KMS-11 (cell line): ENCODE results near the gene FOXD2.
"Not testable (repeated sequence)": the region's sequence is repeated elsewhere in the genome, so short reads cannot be mapped to it uniquely, and the experiment has no call there.

ENCODE experiments used
- H2AFZ ChIP-seq: fragments of 200-600 bp; sonication (generic); 2 replicates; pipeline ENCODE4 v1.6.1; 2016; ENCODE audit warnings: antibody characterized with exemption, mixed run types, low read depth
- H3K27ac ChIP-seq: fragments of 200-600 bp; sonication (generic); 2 replicates; pipeline ENCODE4 v1.6.1; 2016; ENCODE audit warnings: mild to moderate bottlenecking, mixed run types
- H3K27me3 ChIP-seq: fragments of 200-600 bp; sonication (generic); 2 replicates; pipeline ENCODE4 v1.6.1; 2017; ENCODE audit warnings: mild to moderate bottlenecking, low read depth, mixed run types, moderate library complexity; ENCODE audit not compliant: insufficient read depth
- H3K36me3 ChIP-seq: fragments of 200-600 bp; sonication (generic); 2 replicates; pipeline ENCODE4 v1.6.1; 2017; ENCODE audit warnings: mild to moderate bottlenecking, mixed run types; ENCODE audit not compliant: insufficient read depth
- H3K4me1 ChIP-seq: fragments of 200-600 bp; sonication (generic); 2 replicates; pipeline ENCODE4 v1.6.1; 2016; ENCODE audit warnings: mild to moderate bottlenecking, low read depth, mixed run types; ENCODE audit not compliant: poor library complexity, severe bottlenecking
- H3K4me2 ChIP-seq: fragments of 200-600 bp; sonication (generic); 2 replicates; pipeline ENCODE4 v1.7.0; 2016; ENCODE audit warnings: mild to moderate bottlenecking, mixed run types
- H3K4me3 ChIP-seq: fragments of 200-600 bp; sonication (generic); IDR thresholded peaks from 2 replicates; pipeline ENCODE4 v1.6.1; 2017; ENCODE audit warnings: low read depth, low read length, mixed read lengths; ENCODE audit not compliant: insufficient read depth
- H3K79me2 ChIP-seq: fragments of 200-600 bp; sonication (generic); 2 replicates; pipeline ENCODE4 v1.6.1; 2016; ENCODE audit warnings: low read depth, mixed run types; ENCODE audit not compliant: insufficient read depth
- H3K9ac ChIP-seq: fragments of 200-600 bp; sonication (generic); 2 replicates; pipeline ENCODE4 v1.6.1; 2016; ENCODE audit warnings: mild to moderate bottlenecking, mixed run types
- H4K20me1 ChIP-seq: fragments of 200-600 bp; sonication (generic); 2 replicates; pipeline ENCODE4 v1.6.1; 2016; ENCODE audit warnings: mild to moderate bottlenecking, mixed run types; ENCODE audit not compliant: insufficient read depth
- TF ChIP-seq, protein P1 (sequence below): fragments of 200-600 bp; sonication (generic); conservative IDR thresholded peaks from 2 replicates; pipeline ENCODE4 v1.6.1; 2017; ENCODE audit warnings: low read depth, mild to moderate bottlenecking, antibody characterized with exemption, low read length, moderate library complexity, mixed read lengths

Gene FOXD2

DNA sequence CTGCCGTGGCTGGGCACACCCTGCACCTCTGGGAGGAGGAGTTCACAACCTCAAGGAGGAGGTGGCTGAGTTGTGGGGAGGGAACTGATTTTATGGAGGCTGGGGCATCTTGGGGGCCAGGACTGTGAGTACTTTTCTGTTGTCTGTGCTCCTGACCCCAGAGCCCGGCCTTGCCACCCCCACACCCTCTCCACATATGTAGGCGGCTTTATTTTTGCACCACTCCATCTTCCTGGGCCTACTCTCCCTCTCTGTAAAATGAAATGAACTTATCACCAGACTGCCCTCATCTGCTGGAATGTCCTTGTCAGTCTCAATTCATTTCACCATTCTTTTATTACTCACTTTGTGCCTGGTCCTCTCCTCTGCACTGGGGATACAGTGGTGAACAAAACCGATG lies 12.8 kb downstream of the FOXD2 start:
- H4K20me1 ChIP-seq, result no peaks in the 10 kb centered on the region
- H3K36me3 ChIP-seq, result no peaks in the 10 kb centered on the region
- H3K79me2 ChIP-seq, result no peaks in the 10 kb centered on the region
- H3K4me3 ChIP-seq, result no peak overlapping the region
- no peak overlapping the region for H3K9ac ChIP-seq
- no peaks in the 10 kb centered on the region for H3K27me3 ChIP-seq
- H3K4me2 ChIP-seq, result no peak overlapping the region
- no peak overlapping the region for H3K27ac ChIP-seq
- H3K4me1 ChIP-seq, result peaks cover 8% of the 10 kb centered on the region
- H2AFZ ChIP-seq, result no peak overlapping the region
- TF ChIP-seq, protein P1, sequence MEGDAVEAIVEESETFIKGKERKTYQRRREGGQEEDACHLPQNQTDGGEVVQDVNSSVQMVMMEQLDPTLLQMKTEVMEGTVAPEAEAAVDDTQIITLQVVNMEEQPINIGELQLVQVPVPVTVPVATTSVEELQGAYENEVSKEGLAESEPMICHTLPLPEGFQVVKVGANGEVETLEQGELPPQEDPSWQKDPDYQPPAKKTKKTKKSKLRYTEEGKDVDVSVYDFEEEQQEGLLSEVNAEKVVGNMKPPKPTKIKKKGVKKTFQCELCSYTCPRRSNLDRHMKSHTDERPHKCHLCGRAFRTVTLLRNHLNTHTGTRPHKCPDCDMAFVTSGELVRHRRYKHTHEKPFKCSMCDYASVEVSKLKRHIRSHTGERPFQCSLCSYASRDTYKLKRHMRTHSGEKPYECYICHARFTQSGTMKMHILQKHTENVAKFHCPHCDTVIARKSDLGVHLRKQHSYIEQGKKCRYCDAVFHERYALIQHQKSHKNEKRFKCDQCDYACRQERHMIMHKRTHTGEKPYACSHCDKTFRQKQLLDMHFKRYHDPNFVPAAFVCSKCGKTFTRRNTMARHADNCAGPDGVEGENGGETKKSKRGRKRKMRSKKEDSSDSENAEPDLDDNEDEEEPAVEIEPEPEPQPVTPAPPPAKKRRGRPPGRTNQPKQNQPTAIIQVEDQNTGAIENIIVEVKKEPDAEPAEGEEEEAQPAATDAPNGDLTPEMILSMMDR, result no peak

DNA sequence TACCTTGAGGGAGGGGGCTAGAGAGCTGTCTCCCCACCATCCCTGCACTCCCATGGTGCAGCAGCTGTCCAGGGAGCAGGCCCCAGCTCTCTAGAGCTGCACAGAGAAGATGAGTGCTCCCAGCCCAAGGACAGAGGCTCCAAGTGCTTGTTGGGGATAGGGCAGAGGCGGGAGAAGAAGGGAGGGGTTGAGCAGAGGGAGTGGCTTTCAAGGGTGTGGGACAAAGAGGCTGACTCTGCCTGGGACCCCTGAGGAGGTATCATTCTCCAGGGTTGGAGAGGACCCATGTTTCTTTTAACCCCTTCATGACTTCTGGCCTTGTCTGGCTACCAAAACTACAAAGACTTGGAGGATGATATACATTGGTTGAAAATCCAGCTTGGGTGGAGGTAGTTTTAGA lies 14.6 kb downstream of the FOXD2 start:
- H4K20me1 ChIP-seq, result no peaks in the 10 kb centered on the region
- no peaks in the 10 kb centered on the region for H3K79me2 ChIP-seq
- H3K4me1 ChIP-seq, result peaks cover 8% of the 10 kb centered on the region
- H3K27ac ChIP-seq, result no peak overlapping the region
- no peak overlapping the region for H3K9ac ChIP-seq
- H3K4me2 ChIP-seq, result no peak overlapping the region
- H3K36me3 ChIP-seq, result no peaks in the 10 kb centered on the region
- H3K27me3 ChIP-seq, result no peaks in the 10 kb centered on the region
- no peak overlapping the region for H2AFZ ChIP-seq
- TF ChIP-seq, protein P1, result no peak
- no peak overlapping the region for H3K4me3 ChIP-seq

DNA sequence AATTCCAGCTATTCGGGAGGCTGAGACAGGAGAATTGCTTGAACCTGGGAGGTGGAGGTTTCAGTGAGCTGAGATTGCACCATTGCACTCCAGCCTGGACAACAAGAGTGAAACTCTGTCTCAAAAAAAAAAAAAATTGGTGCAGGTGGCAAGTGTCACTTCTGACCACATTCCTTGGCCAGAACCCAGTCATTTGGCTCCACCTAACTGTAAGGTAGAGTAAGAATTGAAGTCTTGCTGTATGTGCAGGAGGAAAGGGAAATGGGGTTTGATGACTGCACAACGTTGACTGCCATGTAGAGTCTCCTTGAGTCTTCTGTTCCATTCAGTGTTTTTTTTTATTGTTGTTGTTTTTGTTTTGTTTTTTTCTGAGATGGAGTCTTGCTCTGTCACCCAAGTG lies 16.1 kb downstream of the FOXD2 start:
- not testable (repeated sequence) for H3K27me3 ChIP-seq, H3K27ac ChIP-seq, H4K20me1 ChIP-seq, H3K4me2 ChIP-seq, H3K9ac ChIP-seq, H3K4me1 ChIP-seq, H3K36me3 ChIP-seq, H2AFZ ChIP-seq, H3K79me2 ChIP-seq, H3K4me3 ChIP-seq

DNA sequence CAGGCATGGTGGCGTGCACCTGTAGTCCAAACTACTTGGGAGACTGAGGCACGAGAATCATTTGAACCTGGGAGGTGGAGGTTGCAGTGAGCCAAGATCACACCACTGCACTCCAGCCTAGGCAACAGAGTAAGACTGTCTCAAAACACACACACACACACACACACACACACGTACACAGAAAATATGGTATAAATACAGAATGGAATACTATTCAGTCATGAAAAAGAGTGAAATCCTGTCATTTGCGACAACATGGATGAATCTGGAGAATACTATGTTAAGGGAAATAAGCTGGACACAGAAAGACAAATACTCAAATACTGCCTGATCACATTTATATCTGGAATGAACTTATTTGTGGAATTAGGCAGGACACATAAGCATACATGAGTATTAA lies 18.4 kb downstream of the FOXD2 start:
- Histone ChIP-seq H3K4me3 (no peak overlapping the region), H3K4me1 (peaks cover 19% of the 10 kb centered on the region), H3K79me2 (no peaks in the 10 kb centered on the region), H3K36me3 (no peaks in the 10 kb centered on the region), H3K9ac (no peak overlapping the region), H3K4me2 (no peak overlapping the region), H3K27me3 (no peaks in the 10 kb centered on the region), H3K27ac (no peak overlapping the region), H4K20me1 (no peaks in the 10 kb centered on the region), H2AFZ (no peak overlapping the region)
- TF ChIP-seq, protein P1, result no peak

DNA sequence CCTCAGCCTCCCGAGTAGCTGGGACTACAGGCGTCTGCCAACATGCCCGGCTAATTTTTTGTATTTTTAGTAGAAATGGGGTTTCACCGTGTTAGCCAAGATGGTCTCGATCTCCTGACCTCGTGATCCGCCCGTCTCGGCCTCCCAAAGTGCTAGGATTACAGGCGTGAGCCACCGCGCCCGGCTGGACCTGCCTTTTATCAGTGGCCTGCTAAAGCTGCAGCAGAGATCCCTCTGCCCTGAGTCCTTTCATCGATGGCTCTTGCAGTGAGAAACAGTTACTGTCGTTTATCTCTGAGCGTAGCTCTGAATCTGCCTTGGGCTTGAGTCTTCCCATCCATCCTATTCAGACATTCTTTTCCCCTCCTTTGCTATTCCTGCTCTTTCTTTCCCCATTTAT lies 19.7 kb downstream of the FOXD2 start:
- peaks cover 19% of the 10 kb centered on the region for H3K4me1 ChIP-seq
- not testable (repeated sequence) for H3K27ac ChIP-seq, H3K36me3 ChIP-seq, H3K4me3 ChIP-seq, H3K79me2 ChIP-seq, H3K4me2 ChIP-seq, H2AFZ ChIP-seq, H4K20me1 ChIP-seq, H3K27me3 ChIP-seq, H3K9ac ChIP-seq
